ENCODE results near the gene DCAF5.

Gene DCAF5

GRCh38 chr14:69005432-69006148, 147.3 kb downstream of the DCAF5 start:
- no peak for DNase-seq (ENCODE audit: low spot score)

GRCh38 chr14:69004731-69005431, 148.0 kb downstream of the DCAF5 start:
- no peak for DNase-seq (ENCODE audit: low spot score)

DNA sequence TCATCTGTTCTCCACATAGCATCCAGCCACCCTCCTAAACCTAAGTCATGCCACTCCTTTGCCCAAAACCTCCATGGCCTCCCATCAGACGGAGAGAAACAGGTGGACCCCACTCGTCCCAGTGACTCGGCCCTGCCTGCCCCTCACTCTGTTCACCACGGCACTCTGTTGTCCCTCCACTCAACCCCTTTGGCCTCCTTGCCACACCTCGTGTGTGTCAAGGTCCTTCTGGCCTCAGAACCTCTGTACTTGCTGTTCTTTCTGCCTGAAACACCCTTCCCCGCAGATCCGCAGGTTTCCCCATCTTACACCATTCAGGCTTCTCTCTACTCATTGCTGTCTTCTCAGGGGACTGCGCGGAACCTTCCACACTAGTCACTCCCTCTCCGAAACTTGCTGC, 149.3 kb downstream of the DCAF5 start:
- no peak for DNase-seq (ENCODE audit: low spot score)

DNA sequence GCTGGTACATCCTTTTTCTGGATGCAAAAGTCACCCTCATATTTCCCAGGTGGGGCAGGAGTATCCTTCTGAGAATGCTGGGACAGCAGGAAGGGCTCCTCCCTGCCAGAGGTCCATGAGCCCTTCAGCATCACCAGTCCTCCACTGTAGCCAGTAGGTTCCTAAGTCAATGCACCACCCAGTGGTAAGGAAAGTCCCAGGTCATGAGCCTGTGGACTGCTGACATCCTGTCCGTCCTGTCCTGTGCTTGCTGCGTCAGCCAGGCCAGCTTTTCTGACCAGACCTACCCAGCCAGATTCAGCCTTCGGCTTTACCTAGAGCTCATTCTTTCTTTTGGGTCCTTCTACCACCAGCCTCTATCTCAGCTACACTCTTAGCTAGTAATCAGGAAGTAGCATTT, 150.8 kb downstream of the DCAF5 start:
- no peak for DNase-seq (ENCODE audit: low spot score)

GRCh38 chr14:69001375-69001774, 151.5 kb downstream of the DCAF5 start:
- DNase-seq (ENCODE audit: low spot score): no peak
